Gastrocnemius medialis (tissue), 4 donors: ENCODE results near the gene FAM118A. TPM values are rescaled to one million over a fixed set of nuclear protein-coding genes. Genes with fewer than 3 reads are reported as not detected.

Source experiments
- ATAC-seq, 2 donors: fragments of 150-250 bp; one replicate each; pipeline ENCODE4 v1.9.1; 2016
- DNase-seq, 2 donors: peaks; one replicate each; pipeline ENCODE4 v3.0.0-alpha.2; 2019
- H3K27ac ChIP-seq, 4 donors: fragments of 200-600 bp; sonication (generic); 1 replicate in 1 of 4; 2 replicates in 3 of 4; pipeline ENCODE4 v1.5.1; 2016 to 2018; ENCODE audit warnings: mild to moderate bottlenecking in 2 of 4, moderate library complexity in 1 of 4
- H3K27me3 ChIP-seq, 3 donors: fragments of 200-600 bp; sonication (generic) in 2 of 3; 1 replicate in 1 of 3; 2 replicates in 2 of 3; pipeline versions ENCODE4 v1.5.1 to v1.6.0; 2016 to 2019; ENCODE audit warnings: mild to moderate bottlenecking in 1 of 3, moderate library complexity in 1 of 3
- H3K36me3 ChIP-seq, 2 donors: fragments of 200-600 bp; sonication (generic) in 1 of 2; one replicate each; pipeline ENCODE4 v1.5.1; 2017 to 2018
- H3K4me1 ChIP-seq, 2 donors: fragments of 200-600 bp; sonication (generic) in 1 of 2; one replicate each; pipeline ENCODE4 v1.5.1; 2016 to 2017; ENCODE audit warnings: mild to moderate bottlenecking in 2 of 2
- H3K4me3 ChIP-seq, 4 donors: fragments of 200-600 bp; sonication (generic) in 3 of 4; 1 replicate in 1 of 4; 2 replicates in 3 of 4; pipeline ENCODE4 v1.5.1; 2016 to 2019; ENCODE audit warnings: mild to moderate bottlenecking in 2 of 4
- H3K9me3 ChIP-seq, 3 donors: fragments of 200-600 bp; sonication (generic) in 2 of 3; 1 replicate in 1 of 3; 2 replicates in 2 of 3; pipeline ENCODE4 v1.5.1; 2016 to 2019
- POLR2A ChIP-seq, 2 donors: fragments of 450-650 bp; IDR thresholded peaks; one replicate each; pipeline ENCODE4 v1.6.1; 2017; ENCODE audit warnings: antibody characterized with exemption in 2 of 2, mild to moderate bottlenecking in 2 of 2, moderate library complexity in 2 of 2
- in situ Hi-C, 4 donors: fragments of 200-750 bp; cut with MboI; loops; one replicate each; pipeline versions ENCODE4 v1.15.0 to v1.8.0; 2017; ENCODE audit warnings: low sequenced_read_pairs in 4 of 4
- intact Hi-C: fragments of 100-400 bp; cut with DNase I; formaldehyde crosslinking; loops from one replicate; pipeline ENCODE4 v1.15.1; 2023; ENCODE audit warnings: low total_unique reads
- total RNA-seq, 4 donors: library from RNA; depleted of rRNA; stranded (reverse); fragments of >200 nt; gene quantifications; one replicate each; pipeline versions ENCODE4 v1.1.0 to v1.2.3, GENCODE V29; 2016
- TF ChIP-seq, protein P1 (sequence below), 5 experiments: fragments of 450-650 bp in 3 of 5; fragments of 200-600 bp in 2 of 5; sonication (generic) in 2 of 5; IDR thresholded peaks in 4 of 5; conservative IDR thresholded peaks in 1 of 5; 1 replicate in 4 of 5; 2 replicates in 1 of 5; pipeline ENCODE4 v1.5.1; 2016 to 2019; ENCODE audit warnings: antibody characterized with exemption in 5 of 5, mild to moderate bottlenecking in 3 of 5, moderate library complexity in 3 of 5

FAM118A gene
- total RNA-seq, 4 donors from 2014 or later, result 4.1 to 30.0 (median 24.2) TPM

DNA sequence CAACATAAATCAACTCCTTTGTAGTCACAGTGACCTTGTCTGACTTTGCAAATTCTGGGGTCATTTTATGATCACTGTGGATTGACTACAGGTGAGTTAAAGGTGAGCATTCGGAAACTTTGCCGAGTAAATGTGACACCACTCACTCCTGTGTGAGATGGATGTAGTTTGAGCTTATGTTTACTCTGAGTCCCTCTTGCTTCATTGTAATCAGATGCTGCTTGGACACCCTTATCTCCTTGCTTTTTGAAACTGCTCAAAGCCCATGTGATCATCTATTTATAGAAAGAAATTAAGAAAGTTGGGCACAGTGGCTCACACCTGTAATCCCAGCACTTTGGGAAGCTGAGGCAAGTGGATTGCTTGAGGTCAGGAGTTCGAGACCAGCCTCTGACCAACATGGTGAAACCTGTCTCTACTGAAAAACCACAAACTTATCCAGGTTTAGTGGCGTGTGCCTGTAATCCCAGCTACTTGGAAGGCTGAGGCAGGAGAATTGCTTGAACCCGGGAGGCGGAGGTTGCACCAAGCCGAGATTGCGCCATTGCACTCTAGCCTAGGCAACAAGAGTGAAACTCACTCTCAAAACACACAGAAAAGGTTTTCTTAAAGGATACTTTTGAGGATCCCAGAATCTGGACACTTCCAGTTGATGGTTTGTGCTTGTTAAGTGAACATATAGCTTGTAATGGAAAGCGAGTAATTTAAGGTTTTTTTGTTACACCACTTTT, 7.2 kb downstream of the FAM118A start:
- intact Hi-C loops (loop anchor here (1.0 kb wide), 1 partner anchor 12 kb away; no protein-coding TSS in a partner anchor), in situ Hi-C loops (no loop called here)
- no peaks in the 10 kb centered on the region for H3K27me3 ChIP-seq
- TF ChIP-seq, protein P1, sequence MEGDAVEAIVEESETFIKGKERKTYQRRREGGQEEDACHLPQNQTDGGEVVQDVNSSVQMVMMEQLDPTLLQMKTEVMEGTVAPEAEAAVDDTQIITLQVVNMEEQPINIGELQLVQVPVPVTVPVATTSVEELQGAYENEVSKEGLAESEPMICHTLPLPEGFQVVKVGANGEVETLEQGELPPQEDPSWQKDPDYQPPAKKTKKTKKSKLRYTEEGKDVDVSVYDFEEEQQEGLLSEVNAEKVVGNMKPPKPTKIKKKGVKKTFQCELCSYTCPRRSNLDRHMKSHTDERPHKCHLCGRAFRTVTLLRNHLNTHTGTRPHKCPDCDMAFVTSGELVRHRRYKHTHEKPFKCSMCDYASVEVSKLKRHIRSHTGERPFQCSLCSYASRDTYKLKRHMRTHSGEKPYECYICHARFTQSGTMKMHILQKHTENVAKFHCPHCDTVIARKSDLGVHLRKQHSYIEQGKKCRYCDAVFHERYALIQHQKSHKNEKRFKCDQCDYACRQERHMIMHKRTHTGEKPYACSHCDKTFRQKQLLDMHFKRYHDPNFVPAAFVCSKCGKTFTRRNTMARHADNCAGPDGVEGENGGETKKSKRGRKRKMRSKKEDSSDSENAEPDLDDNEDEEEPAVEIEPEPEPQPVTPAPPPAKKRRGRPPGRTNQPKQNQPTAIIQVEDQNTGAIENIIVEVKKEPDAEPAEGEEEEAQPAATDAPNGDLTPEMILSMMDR (IDR thresholded peaks at IDR 0.05 in 4 of 5, conservative IDR thresholded peaks at IDR 0.05 in 1 of 5), result no peak
- peak; percentile 54 to 59 for TF ChIP-seq POLR2A (IDR thresholded peaks at IDR 0.05)
- DNase-seq (peak in 1 of 2 donors; percentile 54), ATAC-seq (peak; percentile 86 to 87)
- no peaks in the 10 kb centered on the region for H3K36me3 ChIP-seq
- peaks cover 37 to 61% of the 10 kb centered on the region in 2 donors for H3K4me1 ChIP-seq
- H3K27ac ChIP-seq, result peak overlapping the region; percentile 84 to 91 (median 88)
- no peaks in the 10 kb centered on the region for H3K9me3 ChIP-seq
- H3K4me3 ChIP-seq, result no peak overlapping the region

DNA sequence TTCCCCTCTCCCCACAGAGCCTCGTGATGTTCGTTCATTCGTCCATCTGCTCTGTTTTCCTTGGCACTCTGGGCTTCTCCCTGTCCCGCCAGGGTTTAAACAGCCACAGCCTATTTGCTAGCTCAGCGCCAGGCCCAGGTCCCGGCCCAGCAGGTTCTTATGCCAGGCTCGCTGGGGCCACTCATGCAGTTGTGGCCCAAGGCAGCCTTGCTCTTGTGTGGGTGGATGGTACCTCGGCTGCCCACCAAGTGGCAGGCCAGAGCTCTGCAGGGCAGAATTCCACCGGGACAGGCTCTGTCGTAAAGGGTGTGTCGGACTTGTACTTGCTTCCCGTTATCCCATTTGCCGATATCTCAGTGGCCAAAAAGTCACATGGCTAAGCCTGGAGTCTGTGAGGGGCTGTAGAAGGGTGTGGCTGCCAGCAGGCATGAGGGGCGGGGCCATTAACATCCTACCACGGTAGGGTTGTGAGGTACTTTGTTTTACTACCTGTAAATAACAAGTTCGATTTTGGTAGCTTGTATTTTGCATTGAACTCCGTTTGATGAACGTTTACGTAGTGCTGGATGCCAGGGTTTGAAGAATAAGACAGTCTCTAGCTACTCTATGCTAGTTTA, 7.9 kb downstream of the FAM118A start:
- Histone ChIP-seq H3K4me3 (peak overlapping the region in 1 of 4 donors; percentile 0), H3K4me1 (peaks cover 37 to 61% of the 10 kb centered on the region in 2 donors), H3K9me3 (no peaks in the 10 kb centered on the region), H3K27ac (peak overlapping the region; percentile 84 to 91 (median 88)), H3K27me3 (no peaks in the 10 kb centered on the region), H3K36me3 (no peaks in the 10 kb centered on the region)
- DNase-seq, result peak in 1 of 2 donors; percentile 73
- intact Hi-C loops, result loop anchor here (1.0 kb wide), 1 partner anchor 12 kb away; no protein-coding TSS in a partner anchor
- ATAC-seq, result peak; percentile 37 to 67
- in situ Hi-C loops, result no loop called here
- TF ChIP-seq, protein P1 (IDR thresholded peaks at IDR 0.05 in 4 of 5, conservative IDR thresholded peaks at IDR 0.05 in 1 of 5), result peak; percentile 45 to 72 (median 50)
- peak in 1 of 2 donors; percentile 40 for TF ChIP-seq POLR2A (IDR thresholded peaks at IDR 0.05)

DNA sequence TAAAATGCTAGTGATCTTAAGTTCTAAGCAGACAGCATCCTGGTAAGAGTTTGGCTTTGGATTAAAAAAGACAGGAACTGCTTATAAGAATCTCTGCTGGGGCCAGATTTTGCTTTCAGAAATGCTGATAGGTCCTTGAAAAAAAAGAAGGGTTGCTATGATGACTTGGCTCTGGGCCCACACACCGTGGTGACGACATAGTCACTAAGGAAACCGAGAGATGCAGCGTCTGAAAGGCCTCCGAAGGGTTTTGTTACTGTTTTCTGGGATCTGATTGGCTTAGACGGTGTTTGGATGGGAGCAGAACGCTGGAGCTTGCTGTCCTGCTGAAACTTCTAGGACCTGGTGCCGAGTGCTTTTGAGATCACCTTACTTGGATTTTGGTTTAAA, 8.4 kb downstream of the FAM118A start:
- Histone ChIP-seq H3K9me3 (no peaks in the 10 kb centered on the region), H3K27me3 (no peaks in the 10 kb centered on the region), H3K36me3 (no peaks in the 10 kb centered on the region), H3K4me1 (peaks cover 39 to 63% of the 10 kb centered on the region in 2 donors), H3K4me3 (peak overlapping the region in 1 of 4 donors; percentile 0), H3K27ac (peak overlapping the region; percentile 84 to 91 (median 88))
- intact Hi-C loops, result no loop called here
- in situ Hi-C loops, result no loop called here
- TF ChIP-seq, protein P1 (IDR thresholded peaks at IDR 0.05 in 4 of 5, conservative IDR thresholded peaks at IDR 0.05 in 1 of 5), result no peak
- no peak for TF ChIP-seq POLR2A (IDR thresholded peaks at IDR 0.05)
- ATAC-seq (peak; percentile 13 to 16), DNase-seq (peak in 1 of 2 donors; percentile 69)

DNA sequence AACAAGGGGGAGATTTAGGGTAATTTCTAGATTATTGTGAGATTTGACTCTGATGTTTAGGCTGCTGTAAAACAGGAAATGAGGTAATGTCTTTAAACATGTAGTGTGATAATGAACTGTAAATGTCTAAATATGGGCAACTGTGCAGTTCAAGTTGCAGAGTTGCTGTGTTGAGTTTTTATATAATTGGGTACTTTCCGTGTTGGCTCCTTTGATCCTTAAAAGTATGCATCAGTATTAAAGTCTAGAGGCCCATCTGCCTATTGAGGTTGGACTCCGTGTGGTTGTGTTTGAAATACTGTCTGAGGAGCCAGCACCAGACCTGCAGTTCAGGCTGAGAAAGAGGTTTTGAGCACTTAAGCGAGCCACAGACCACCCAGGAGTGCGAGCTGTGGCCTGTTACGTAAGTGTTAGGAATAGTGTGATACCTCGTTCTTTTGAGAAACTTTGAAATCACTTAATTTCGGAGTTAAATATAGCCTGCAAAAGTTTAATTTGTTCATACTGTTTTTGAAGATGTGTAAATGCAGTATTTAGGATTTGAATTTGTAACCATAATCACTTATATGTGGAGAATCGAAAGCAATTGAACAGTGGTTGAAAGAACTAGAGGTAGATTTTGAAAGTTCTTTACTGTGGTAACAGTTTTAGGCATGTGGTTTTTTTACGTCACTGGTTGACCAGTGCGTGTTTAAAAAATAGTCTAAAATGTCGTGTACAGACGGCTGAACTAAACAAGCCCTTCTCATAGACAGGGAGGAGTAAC, 9.0 kb downstream of the FAM118A start:
- Histone ChIP-seq H3K36me3 (peaks cover 0 to 3% of the 10 kb centered on the region in 2 donors), H3K27ac (peak overlapping the region; percentile 84 to 91 (median 88)), H3K9me3 (no peaks in the 10 kb centered on the region), H3K4me3 (no peak overlapping the region), H3K4me1 (peaks cover 42 to 67% of the 10 kb centered on the region in 2 donors), H3K27me3 (no peaks in the 10 kb centered on the region)
- intact Hi-C loops (no loop called here), in situ Hi-C loops (no loop called here)
- no peak for TF ChIP-seq POLR2A (IDR thresholded peaks at IDR 0.05)
- TF ChIP-seq, protein P1 (IDR thresholded peaks at IDR 0.05 in 4 of 5, conservative IDR thresholded peaks at IDR 0.05 in 1 of 5), result no peak
- ATAC-seq (no peak), DNase-seq (no peak)
